HCT116 (cell line): ENCODE results near the gene PLPP2. TPM values are rescaled to one million over a fixed set of nuclear protein-coding genes. Genes with fewer than 3 reads are reported as not detected.

Source experiments
- ATAC-seq: fragments of 200-7000 bp; cut with Tn5 transposase; 2 replicates; pipeline ENCODE4 v1.9.1; 2020; ENCODE audit warnings: mild to moderate bottlenecking, moderate library complexity
- BruUV-seq: library from RNA; stranded (reverse); fragments of 400-500 nt; replicated peaks from 2 replicates; lab custom pipeline; 2021; lab: Mats Ljungman, UMichigan
- CTCF ChIA-PET: fragments of 300-600 bp; sonication (Branson Sonifier 250); formaldehyde crosslinking; loops from one replicate; lab custom pipeline; 2021; ENCODE audit warnings: antibody characterized with exemption; lab: Charles Lee
- POLR2A ChIA-PET: fragments of 300-600, 350-600 bp; sonication (Branson Sonifier 250); formaldehyde crosslinking; loops from one replicate; lab custom pipeline; 2021; ENCODE audit warnings: antibody characterized with exemption; lab: Charles Lee
- RAD21 ChIA-PET, 2 experiments: fragments of 300-600 bp; sonication (Branson Sonifier 250); formaldehyde crosslinking; loops; one replicate each; lab custom pipeline; 2023; ENCODE audit warnings: low total read pairs in 2 of 2; ENCODE audit not compliant: uncharacterized antibody in 2 of 2, unreplicated experiment in 2 of 2, low non-redundant PET in 1 of 2; lab: Charles Lee
- DNase-seq: peaks from one replicate; pipeline ENCODE4 v3.0.0-alpha.2; 2010; ENCODE audit warnings: low read depth, low spot score
- H2AFZ ChIP-seq: fragments of 200-600 bp; shearing (Covaris generic), sonication (generic); 2 replicates; pipeline ENCODE4 v1.6.1; 2017; ENCODE audit warnings: low read depth, mixed run types, mixed read lengths, antibody characterized with exemption, low read length; ENCODE audit not compliant: poor library complexity, severe bottlenecking
- H3K27ac ChIP-seq: 2 replicates; pipeline ENCODE4 v1.5.1; 2012; ENCODE audit warnings: low read depth, low read length
- H3K27me3 ChIP-seq: fragments of 200-600 bp; sonication (generic); 2 replicates; pipeline ENCODE4 v1.6.1; 2016; ENCODE audit warnings: mixed run types, low read length, mixed read lengths; ENCODE audit not compliant: insufficient read depth
- H3K36me3 ChIP-seq, 2 experiments: fragments of 200-500 bp in 1 of 2; fragments of 200-600 bp in 1 of 2; sonication (Bioruptor generic) in 1 of 2; sonication (generic) in 1 of 2; 2 replicates each; pipeline versions ENCODE4 v1.5.1 to v1.6.1; 2014 to 2016; ENCODE audit warnings: low read length in 2 of 2, inconsistent platforms in 1 of 2, mixed read lengths in 1 of 2, mixed run types in 1 of 2; ENCODE audit not compliant: insufficient read depth in 2 of 2, control insufficient read depth in 1 of 2
- H3K4me1 ChIP-seq, 2 experiments: fragments of 200-600 bp in 1 of 2; sonication (generic) in 1 of 2; 2 replicates each; pipeline versions ENCODE4 v1.5.1 to v1.6.1; 2012 to 2017; ENCODE audit warnings: low read length in 2 of 2, inconsistent platforms in 1 of 2, mild to moderate bottlenecking in 1 of 2, mixed read lengths in 1 of 2, mixed run types in 1 of 2, moderate library complexity in 1 of 2; ENCODE audit not compliant: insufficient read depth in 2 of 2, control insufficient read depth in 1 of 2
- H3K4me2 ChIP-seq: fragments of 200-600 bp; sonication (generic); 2 replicates; pipeline ENCODE4 v1.6.1; 2017; ENCODE audit warnings: mixed run types, low read length, mixed read lengths
- H3K4me3 ChIP-seq, 2 experiments: fragments of 200-600 bp in 1 of 2; sonication (generic) in 1 of 2; replicated peaks in 1 of 2; 2 replicates each; pipeline ENCODE4 v1.5.1; 2011 to 2016; ENCODE audit warnings: low read length in 2 of 2, control low read depth in 1 of 2, low read depth in 1 of 2, mild to moderate bottlenecking in 1 of 2, mixed read lengths in 1 of 2, mixed run types in 1 of 2
- H3K79me2 ChIP-seq: fragments of 200-600 bp; sonication (generic); 2 replicates; pipeline ENCODE4 v1.6.1; 2017; ENCODE audit warnings: mild to moderate bottlenecking, mixed run types, low read length, moderate library complexity, mixed read lengths; ENCODE audit not compliant: insufficient read depth
- H3K9ac ChIP-seq: fragments of 200-600 bp; sonication (generic); 2 replicates; pipeline ENCODE4 v1.6.1; 2016; ENCODE audit warnings: low read length, mixed read lengths
- H3K9me2 ChIP-seq: fragments of 200-600 bp; sonication (generic), shearing (Covaris generic); 2 replicates; pipeline ENCODE4 v1.6.1; 2017; ENCODE audit warnings: mixed run types, mild to moderate bottlenecking, moderate library complexity; ENCODE audit not compliant: insufficient read depth
- H3K9me3 ChIP-seq, 2 experiments: fragments of 200-500 bp in 1 of 2; fragments of 200-600 bp in 1 of 2; sonication (Bioruptor generic) in 1 of 2; sonication (generic) in 1 of 2; 2 replicates each; pipeline ENCODE4 v1.6.1; 2014 to 2017; ENCODE audit warnings: low read length in 2 of 2, mixed read lengths in 2 of 2, inconsistent platforms in 1 of 2, low read depth in 1 of 2, mild to moderate bottlenecking in 1 of 2, mixed run types in 1 of 2, moderate library complexity in 1 of 2; ENCODE audit not compliant: control insufficient read depth in 1 of 2, insufficient read depth in 1 of 2
- H4K20me1 ChIP-seq: fragments of 200-600 bp; sonication (generic), shearing (Covaris generic); 2 replicates; pipeline ENCODE4 v1.6.1; 2017; ENCODE audit warnings: mixed run types, mild to moderate bottlenecking, moderate library complexity; ENCODE audit not compliant: insufficient read depth
- ATF3 ChIP-seq: IDR thresholded peaks from 2 replicates; pipeline ENCODE4 v1.6.1; 2012
- CBX3 ChIP-seq: IDR thresholded peaks from 2 replicates; pipeline ENCODE4 v1.6.1; 2012; ENCODE audit warnings: low read depth
- CEBPB ChIP-seq: IDR thresholded peaks from 2 replicates; pipeline ENCODE4 v1.6.1; 2012; ENCODE audit warnings: low read depth
- EGR1 ChIP-seq: IDR thresholded peaks from 2 replicates; pipeline ENCODE4 v1.6.1; 2012; ENCODE audit warnings: low read depth
- ELF1 ChIP-seq: IDR thresholded peaks from 2 replicates; pipeline ENCODE4 v1.6.1; 2012; ENCODE audit warnings: low read depth, borderline replicate concordance
- EZH2phosphoT487 ChIP-seq: fragments of 200-600 bp; IDR thresholded peaks from 2 replicates; pipeline ENCODE4 v1.6.1; 2018; ENCODE audit warnings: antibody characterized with exemption, borderline replicate concordance
- JUND ChIP-seq: IDR thresholded peaks from 2 replicates; pipeline ENCODE4 v1.6.1; 2012
- POLR2A ChIP-seq: IDR thresholded peaks from 2 replicates; pipeline ENCODE4 v1.7.0; 2011; ENCODE audit warnings: borderline replicate concordance; ENCODE audit not compliant: insufficient read depth, insufficient read length; ENCODE audit errors: extremely low read depth
- POLR2AphosphoS5 ChIP-seq: IDR thresholded peaks from 2 replicates; pipeline ENCODE4 v1.6.1; 2011; ENCODE audit warnings: mild to moderate bottlenecking, low read depth, low read length, moderate library complexity
- REST ChIP-seq: IDR thresholded peaks from 2 replicates; pipeline ENCODE4 v1.6.1; 2012; ENCODE audit warnings: low read depth
- SP1 ChIP-seq: IDR thresholded peaks from 2 replicates; pipeline ENCODE4 v1.6.1; 2012; ENCODE audit warnings: low read depth
- TCF7L2 ChIP-seq: IDR thresholded peaks from 2 replicates; pipeline ENCODE4 v1.7.0; 2011; ENCODE audit warnings: borderline replicate concordance, inconsistent platforms; ENCODE audit not compliant: insufficient read depth, insufficient read length; ENCODE audit errors: extremely low read depth
- ZFX ChIP-seq: fragments of 450-650 bp; IDR thresholded peaks from 2 replicates; pipeline ENCODE4 v1.6.1; 2017
- ZNF274 ChIP-seq: fragments of 200-500 bp; sonication (Bioruptor generic); IDR thresholded peaks from 2 replicates; pipeline ENCODE4 v1.6.1; 2014; ENCODE audit warnings: mild to moderate bottlenecking, low read depth, low read length, inconsistent platforms
- intact Hi-C: fragments of 100-400 bp; cut with micrococcal nuclease; formaldehyde crosslinking; loops from 2 replicates; pipeline ENCODE4 v1.10.0; 2022
- total RNA-seq: library from RNA; stranded (reverse); gene quantifications from one replicate; pipeline ENCODE4 v1.2.1, GENCODE V29; 2021; ENCODE audit not compliant: unreplicated experiment

PLPP2 gene
- total RNA-seq, 1 experiment from 2014 or later = 128 TPM

DNA sequence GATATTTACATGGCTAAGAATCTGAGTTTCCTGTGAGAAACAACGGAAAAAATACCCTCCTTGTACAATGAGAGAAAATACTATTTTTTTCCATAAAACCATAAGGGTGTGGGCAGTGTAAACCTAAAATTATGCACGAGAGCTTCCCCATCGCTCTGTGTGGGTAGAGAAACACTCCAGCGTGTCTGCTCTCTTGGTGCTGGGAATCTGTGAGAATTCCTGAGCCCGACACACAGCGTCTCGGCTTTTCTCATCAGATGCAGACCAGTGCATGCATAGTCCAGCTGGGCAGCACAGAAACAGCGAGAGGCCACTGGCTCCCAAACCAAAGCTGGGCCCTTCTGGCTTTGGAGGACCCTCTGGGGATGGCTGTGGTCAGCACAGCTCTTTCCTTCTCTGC is 12.0 kb downstream of the PLPP2 start:
- Histone ChIP-seq H2AFZ (no peak overlapping the region), H3K36me3 (peaks cover 16 to 25% of the 10 kb centered on the region in 2 experiments; a peak in 3 of 4 replicates), H3K4me2 (no peak overlapping the region), H3K27ac (no peak overlapping the region; the same call in 1 of the 2 replicates), H4K20me1 (no peaks in the 10 kb centered on the region), H3K27me3 (no peaks in the 10 kb centered on the region), H3K4me1 (no peaks in the 10 kb centered on the region), H3K9me2 (no peaks in the 10 kb centered on the region), H3K79me2 (peaks cover 10% of the 10 kb centered on the region), H3K9ac (no peak overlapping the region), H3K9me3 (no peaks in the 10 kb centered on the region), H3K4me3 (no peak overlapping the region)
- ChIA-PET RAD21 (no interaction called here), POLR2A (no interaction called here), CTCF (interaction anchor here (0.6 kb wide), 1 partner anchor 200 kb away, joined by 4 read pairs; no protein-coding TSS in a partner anchor)
- no TSS peak for BruUV-seq
- intact Hi-C loops = no loop called here
- ATAC-seq (no peak), DNase-seq (no peak)
- no peak for TF ChIP-seq POLR2AphosphoS5
- no peak for TF ChIP-seq EZH2phosphoT487
- TF ChIP-seq ZFX = no peak
- TF ChIP-seq EGR1 = no peak
- TF ChIP-seq CBX3 = no peak
- TF ChIP-seq ELF1 = no peak
- TF ChIP-seq ATF3 = no peak
- no peak for TF ChIP-seq ZNF274
- no peak for TF ChIP-seq JUND
- TF ChIP-seq CEBPB = no peak
- TF ChIP-seq TCF7L2 = no peak
- no peak for TF ChIP-seq SP1

DNA sequence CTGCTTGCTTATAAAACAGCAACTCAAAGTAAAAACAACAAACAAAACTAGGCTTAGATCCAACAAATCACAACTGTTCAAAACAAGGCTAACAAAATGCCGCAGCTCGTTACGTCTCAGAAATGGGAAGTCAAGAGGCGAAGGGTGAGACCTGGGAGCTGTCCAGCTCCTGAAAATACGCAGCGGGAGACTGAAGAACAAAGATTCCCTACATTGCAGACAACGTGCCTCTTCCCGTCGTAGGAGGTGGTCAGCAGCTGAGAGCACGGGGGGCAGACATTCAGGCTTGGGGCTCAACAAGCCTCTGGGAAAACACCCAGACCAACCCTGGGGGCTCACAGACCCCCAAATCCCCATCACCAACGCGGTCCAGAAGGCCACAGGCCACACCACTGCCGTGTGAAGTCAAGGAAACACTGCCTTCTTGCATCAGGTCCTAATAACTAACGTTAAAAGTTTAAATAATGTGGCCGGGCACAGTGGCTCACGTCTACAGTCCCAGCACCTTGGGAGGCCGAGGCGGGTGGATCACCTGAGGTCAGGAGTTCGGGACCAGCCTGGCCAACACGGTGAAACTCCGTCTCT is 13.5 kb downstream of the PLPP2 start:
- no peak overlapping the region for H3K9ac ChIP-seq
- no peak for ATAC-seq

More for the DNA sequence above, 13.5 kb downstream of the PLPP2 start:
- intact Hi-C loops = no loop called here
- no peaks in the 10 kb centered on the region; the same call in 1 of the 2 replicates for H3K79me2 ChIP-seq
- no peaks in the 10 kb centered on the region for H3K9me2 ChIP-seq
- no peak overlapping the region for H3K4me2 ChIP-seq
- H3K4me1 ChIP-seq = no peaks in the 10 kb centered on the region
- no peak overlapping the region for H3K4me3 ChIP-seq
- no peak overlapping the region for H2AFZ ChIP-seq
- H3K36me3 ChIP-seq = peaks cover 3 to 17% of the 10 kb centered on the region in 2 experiments; a peak in 3 of 4 replicates
- no peak for TF ChIP-seq JUND
- TF ChIP-seq REST = peak; percentile 53
- no peak for TF ChIP-seq POLR2A
- CTCF ChIA-PET = no interaction called here
- H3K27ac ChIP-seq = no peak overlapping the region
- H3K27me3 ChIP-seq = no peaks in the 10 kb centered on the region
- no peak for DNase-seq
- no peaks in the 10 kb centered on the region for H3K9me3 ChIP-seq
- no peaks in the 10 kb centered on the region for H4K20me1 ChIP-seq
- RAD21 ChIA-PET = no interaction called here
- BruUV-seq = no TSS peak
- POLR2A ChIA-PET = no interaction called here
